ENCODE results near the gene SOX10.
"Not testable (repeated sequence)": the region's sequence is repeated elsewhere in the genome, so short reads cannot be mapped to it uniquely, and the experiment has no call there.

SOX10 gene

DNA sequence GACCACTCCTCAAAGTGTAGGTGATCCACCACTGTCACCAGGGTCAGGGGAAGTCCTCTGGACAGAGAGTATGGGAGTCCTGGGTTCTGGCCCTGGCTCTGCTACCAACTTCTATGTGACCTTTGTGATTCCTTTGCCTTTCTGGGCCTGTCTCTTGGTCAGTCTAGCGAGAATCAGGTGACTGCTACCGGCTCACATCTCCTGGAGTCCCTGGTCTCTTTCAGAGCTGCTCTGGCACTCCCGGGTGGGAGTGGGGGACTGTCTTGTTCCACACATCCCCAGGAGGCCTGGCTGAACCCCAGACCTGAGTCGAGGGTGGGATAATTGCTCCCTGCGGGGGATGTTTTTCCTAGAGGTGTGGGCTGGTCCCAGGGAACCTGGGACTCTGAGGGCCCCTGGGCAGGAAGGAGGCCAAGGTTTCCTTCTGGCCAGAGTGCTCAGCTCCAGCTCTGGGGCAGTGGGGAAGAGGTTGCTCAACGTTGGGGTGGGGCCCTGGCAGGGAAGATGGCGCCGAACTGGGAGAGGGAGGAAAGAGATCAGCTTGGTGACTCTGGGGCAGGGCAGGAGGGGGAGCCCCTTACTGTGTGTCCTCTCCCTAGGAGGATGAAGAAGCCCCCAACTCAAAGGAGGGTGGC, 2.1 kb downstream of the SOX10 start:
- CTCF ChIA-PET, result no interaction called here
- H3K27ac ChIP-seq, result peak overlapping the region; percentile 7; the same call in 1 of the 2 replicates

DNA sequence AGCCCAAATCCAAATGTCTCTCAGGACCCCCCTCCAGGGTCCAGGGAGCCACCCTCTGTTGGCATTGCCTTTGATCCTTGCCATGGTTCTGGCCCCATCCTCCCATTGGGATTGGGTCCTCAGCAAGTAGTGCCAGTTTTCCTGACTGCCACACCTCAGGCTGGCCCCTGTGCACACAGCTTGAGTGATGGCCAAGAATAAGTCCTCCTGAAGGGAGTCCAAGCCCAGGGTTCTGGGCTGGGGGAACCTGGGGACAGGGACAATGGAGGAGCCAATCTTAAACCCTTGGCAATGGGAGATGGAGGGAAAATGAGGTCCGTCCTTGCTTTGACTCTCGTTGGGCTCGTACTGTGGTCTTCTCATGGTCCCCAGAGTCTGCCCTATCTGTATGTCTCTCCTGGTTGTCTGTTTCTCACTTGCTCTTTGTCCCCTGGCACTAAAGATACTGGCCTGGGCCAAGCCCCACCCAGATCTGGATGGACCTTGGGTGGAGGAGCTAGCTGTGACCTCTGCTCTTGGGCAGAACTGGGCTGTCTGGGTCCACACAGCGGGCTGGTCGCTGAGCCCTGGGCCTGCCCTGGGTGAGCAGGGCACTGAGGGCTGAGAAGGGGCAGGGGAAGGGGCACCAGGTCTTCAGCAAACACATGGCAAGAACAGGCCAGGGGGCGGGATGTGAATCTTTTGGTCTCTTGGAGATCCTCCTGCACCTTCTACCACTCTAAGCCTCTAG, 2.9 kb downstream of the SOX10 start:
- CTCF ChIA-PET, result no interaction called here
- DNase-seq (ENCODE audit: low spot score), result no peak

More for the DNA sequence above, 2.1 kb downstream of the SOX10 start:
- TF ChIP-seq, protein P1, sequence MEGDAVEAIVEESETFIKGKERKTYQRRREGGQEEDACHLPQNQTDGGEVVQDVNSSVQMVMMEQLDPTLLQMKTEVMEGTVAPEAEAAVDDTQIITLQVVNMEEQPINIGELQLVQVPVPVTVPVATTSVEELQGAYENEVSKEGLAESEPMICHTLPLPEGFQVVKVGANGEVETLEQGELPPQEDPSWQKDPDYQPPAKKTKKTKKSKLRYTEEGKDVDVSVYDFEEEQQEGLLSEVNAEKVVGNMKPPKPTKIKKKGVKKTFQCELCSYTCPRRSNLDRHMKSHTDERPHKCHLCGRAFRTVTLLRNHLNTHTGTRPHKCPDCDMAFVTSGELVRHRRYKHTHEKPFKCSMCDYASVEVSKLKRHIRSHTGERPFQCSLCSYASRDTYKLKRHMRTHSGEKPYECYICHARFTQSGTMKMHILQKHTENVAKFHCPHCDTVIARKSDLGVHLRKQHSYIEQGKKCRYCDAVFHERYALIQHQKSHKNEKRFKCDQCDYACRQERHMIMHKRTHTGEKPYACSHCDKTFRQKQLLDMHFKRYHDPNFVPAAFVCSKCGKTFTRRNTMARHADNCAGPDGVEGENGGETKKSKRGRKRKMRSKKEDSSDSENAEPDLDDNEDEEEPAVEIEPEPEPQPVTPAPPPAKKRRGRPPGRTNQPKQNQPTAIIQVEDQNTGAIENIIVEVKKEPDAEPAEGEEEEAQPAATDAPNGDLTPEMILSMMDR (conservative IDR thresholded peaks at IDR 0.05; ENCODE audit: low read depth), result no peak
- POLR2A ChIA-PET (ENCODE audit: low non-redundant PET), result no interaction called here
- no peak for DNase-seq (ENCODE audit: low spot score)

DNA sequence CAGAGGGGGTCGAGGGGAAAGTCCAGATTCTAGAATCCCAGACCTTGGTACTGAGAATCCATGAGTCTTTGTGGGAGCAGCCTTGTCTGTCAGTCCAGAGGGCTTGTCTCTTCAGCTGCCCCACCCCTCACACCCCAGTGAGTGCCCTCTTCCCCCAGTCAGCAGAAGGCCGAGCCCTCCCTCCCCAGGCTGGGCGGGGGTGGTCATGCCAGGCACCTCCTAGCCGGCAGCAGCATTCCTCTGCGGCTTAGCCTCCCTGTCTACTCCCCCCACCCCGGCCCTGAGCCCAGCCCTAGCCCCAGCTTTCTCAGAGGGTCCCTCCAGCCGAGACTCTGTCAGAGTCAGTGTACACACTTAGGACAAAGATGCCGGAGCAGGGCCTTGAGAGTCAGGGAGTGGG, 4.6 kb downstream of the SOX10 start:
- TF ChIP-seq, protein P1 (conservative IDR thresholded peaks at IDR 0.05; ENCODE audit: low read depth), result no peak
- POLR2A ChIA-PET (ENCODE audit: low non-redundant PET), result no interaction called here
- H3K27ac ChIP-seq, result no peak overlapping the region; the same call in 1 of the 2 replicates
- CTCF ChIA-PET, result interaction anchor here (0.6 kb wide), 1 partner anchor 245 kb away, joined by 5 read pairs; no protein-coding TSS in a partner anchor
- no peak for DNase-seq (ENCODE audit: low spot score)

More for the DNA sequence above, 2.9 kb downstream of the SOX10 start:
- TF ChIP-seq, protein P1 (conservative IDR thresholded peaks at IDR 0.05; ENCODE audit: low read depth), result no peak
- POLR2A ChIA-PET (ENCODE audit: low non-redundant PET), result no interaction called here
- H3K27ac ChIP-seq, result no peak overlapping the region

DNA sequence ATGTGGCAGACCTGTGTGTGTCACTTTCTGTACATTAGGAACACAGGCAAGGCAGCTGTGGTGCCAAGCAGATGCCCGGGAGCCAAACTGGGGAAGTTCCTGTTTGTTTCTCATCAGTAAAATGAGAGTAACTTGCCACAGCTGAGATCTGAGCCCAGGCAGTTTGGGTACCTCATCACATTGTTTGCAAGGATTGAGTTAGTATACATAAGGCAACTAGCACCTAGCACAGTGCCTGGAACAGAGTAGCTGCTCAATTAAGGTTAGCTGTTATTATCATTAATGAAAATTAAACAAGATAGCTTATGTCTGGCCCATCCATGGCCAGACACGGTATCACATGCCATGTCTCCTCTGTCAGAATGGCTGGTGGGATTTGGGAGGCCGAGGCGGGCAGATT, 7.8 kb downstream of the SOX10 start:
- CTCF ChIA-PET, result no interaction called here
- TF ChIP-seq, protein P1 (conservative IDR thresholded peaks at IDR 0.05; ENCODE audit: low read depth), result no peak
- no peak for DNase-seq (ENCODE audit: low spot score)
- POLR2A ChIA-PET (ENCODE audit: low non-redundant PET), result no interaction called here
- H3K27ac ChIP-seq, result peak overlapping the region; percentile 57

DNA sequence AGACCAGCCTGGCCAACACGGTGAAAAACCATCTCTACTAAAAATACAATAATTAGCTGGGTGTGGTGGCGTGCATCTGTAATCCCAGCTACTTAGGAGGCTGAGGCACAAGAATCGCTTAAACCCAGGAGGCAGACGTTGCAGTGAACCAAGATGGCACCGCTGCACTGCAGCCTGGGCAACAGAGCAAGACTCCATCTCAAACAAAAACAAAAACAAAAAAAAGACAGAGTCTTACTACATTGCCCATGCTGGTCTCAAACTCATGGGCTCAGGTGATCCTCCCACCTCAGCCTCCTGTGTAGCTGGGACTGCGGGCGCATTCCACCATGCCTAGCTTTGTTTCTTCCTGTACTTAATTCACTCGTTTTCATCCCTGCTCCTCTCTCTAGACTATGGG, 8.3 kb downstream of the SOX10 start:
- H3K27ac ChIP-seq, result peak overlapping the region; percentile 57
- CTCF ChIA-PET; POLR2A ChIA-PET (ENCODE audit: low non-redundant PET); DNase-seq (ENCODE audit: low spot score): not testable (repeated sequence)

DNA sequence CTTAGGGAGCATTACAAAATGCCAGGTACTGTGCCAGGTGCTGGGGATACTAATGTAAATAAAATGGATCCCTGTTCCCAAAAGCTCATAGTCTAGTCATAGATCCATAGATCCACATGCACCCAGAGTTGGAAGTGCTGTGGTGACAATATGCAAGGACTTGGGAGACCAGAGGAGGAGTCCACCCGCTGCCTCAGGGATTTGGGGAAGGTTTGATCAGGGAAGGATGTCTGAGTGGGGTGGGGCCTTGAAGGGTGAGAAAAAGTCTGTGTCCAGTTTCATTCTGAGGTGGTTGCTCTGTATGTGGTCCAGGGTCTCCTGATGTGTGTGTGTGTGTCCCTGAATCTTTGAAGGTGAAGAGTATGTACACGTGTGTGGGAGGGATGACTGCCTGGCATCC, 9.2 kb downstream of the SOX10 start:
- ChIA-PET POLR2A (ENCODE audit: low non-redundant PET) (interaction anchor here (0.5 kb wide), 1 partner anchor 161 kb away, joined by 3 read pairs; no protein-coding TSS in a partner anchor), CTCF (interaction anchor here (0.8 kb wide), 2 partner anchors 155 to 503 kb away, joined by 4 read pairs; no protein-coding TSS in a partner anchor)
- H3K27ac ChIP-seq, result peak overlapping the region; percentile 57
- DNase-seq (ENCODE audit: low spot score), result no peak
- TF ChIP-seq, protein P1 (conservative IDR thresholded peaks at IDR 0.05; ENCODE audit: low read depth), result no peak

Measured in RWPE1 (cell line).